ENCODE measurements around the gene CSRNP3. TPM values are rescaled to one million over a fixed set of nuclear protein-coding genes. Genes with fewer than 3 reads are reported as not detected.

Gene CSRNP3
- total RNA-seq, 4 donors from 2014 or later: 1.0 to 44.1 (median 4.3) TPM

GRCh38 chr2:165529130-165529529 lies 59.6 kb downstream of the CSRNP3 start:
- intact Hi-C loops (cut with DNase I; ENCODE audit: low total_unique reads): no loop called here
- TF ChIP-seq CTCF (IDR thresholded peaks at IDR 0.05): no peak
- TF ChIP-seq POLR2A (IDR thresholded peaks at IDR 0.05): no peak
- H3K9me3 ChIP-seq: no peaks in the 10 kb centered on the region
- no peaks in the 10 kb centered on the region for H3K36me3 ChIP-seq
- H3K4me3 ChIP-seq: no peak overlapping the region
- H3K27me3 ChIP-seq: no peaks in the 10 kb centered on the region
- DNase-seq: no peak
- H3K27ac ChIP-seq: no peak overlapping the region
- H3K4me1 ChIP-seq: no peaks in the 10 kb centered on the region

GRCh38 chr2:165533331-165533730 lies 63.8 kb downstream of the CSRNP3 start:
- no peaks in the 10 kb centered on the region for H3K27me3 ChIP-seq
- H3K36me3 ChIP-seq: no peaks in the 10 kb centered on the region
- H3K9me3 ChIP-seq: no peaks in the 10 kb centered on the region
- H3K4me3 ChIP-seq: no peak overlapping the region
- intact Hi-C loops (cut with DNase I; ENCODE audit: low total_unique reads): no loop called here
- no peak for TF ChIP-seq CTCF (IDR thresholded peaks at IDR 0.05)
- no peak for TF ChIP-seq POLR2A (IDR thresholded peaks at IDR 0.05)
- peaks cover 0 to 6% of the 10 kb centered on the region in 2 donors for H3K4me1 ChIP-seq
- no peak overlapping the region for H3K27ac ChIP-seq
- DNase-seq: no peak

GRCh38 chr2:165535471-165535870 lies 66.0 kb downstream of the CSRNP3 start:
- no peaks in the 10 kb centered on the region for H3K27me3 ChIP-seq
- DNase-seq: no peak
- H3K27ac ChIP-seq: no peak overlapping the region
- peaks cover 0 to 6% of the 10 kb centered on the region in 2 donors for H3K4me1 ChIP-seq
- intact Hi-C loops (cut with DNase I; ENCODE audit: low total_unique reads): no loop called here
- H3K4me3 ChIP-seq: no peak overlapping the region
- H3K9me3 ChIP-seq: no peaks in the 10 kb centered on the region
- no peaks in the 10 kb centered on the region for H3K36me3 ChIP-seq
- no peak for TF ChIP-seq POLR2A (IDR thresholded peaks at IDR 0.05)
- no peak for TF ChIP-seq CTCF (IDR thresholded peaks at IDR 0.05)

- no peak overlapping the region for H3K4me3 ChIP-seq
- H3K9me3 ChIP-seq: no peaks in the 10 kb centered on the region
- H3K27me3 ChIP-seq: no peaks in the 10 kb centered on the region
- H3K4me1 ChIP-seq: peaks cover 0 to 6% of the 10 kb centered on the region in 2 donors
- intact Hi-C loops (cut with DNase I; ENCODE audit: low total_unique reads): no loop called here
- TF ChIP-seq POLR2A (IDR thresholded peaks at IDR 0.05) (no peak), CTCF (IDR thresholded peaks at IDR 0.05) (no peak)
- H3K27ac ChIP-seq: no peak overlapping the region
- no peak for DNase-seq
- H3K36me3 ChIP-seq: no peaks in the 10 kb centered on the region
These were observed 67.5 kb downstream of the CSRNP3 start for GRCh38 chr2:165536851-165537499.

- Histone ChIP-seq H3K4me1 (peaks cover 0 to 6% of the 10 kb centered on the region in 2 donors), H3K9me3 (no peaks in the 10 kb centered on the region), H3K27me3 (no peaks in the 10 kb centered on the region), H3K36me3 (no peaks in the 10 kb centered on the region), H3K4me3 (no peak overlapping the region), H3K27ac (no peak overlapping the region)
- TF ChIP-seq POLR2A (IDR thresholded peaks at IDR 0.05): no peak
- no peak for TF ChIP-seq CTCF (IDR thresholded peaks at IDR 0.05)
- DNase-seq: no peak
- intact Hi-C loops (cut with DNase I; ENCODE audit: low total_unique reads): no loop called here
These were observed 70.5 kb downstream of the CSRNP3 start for GRCh38 chr2:165539985-165540384.

Measured in uterus (tissue), 4 donors.